Upper lobe of right lung (tissue), 1 donor: Measurements from ENCODE around the gene FAM111A. TPM values are rescaled to one million over a fixed set of nuclear protein-coding genes. Genes with fewer than 3 reads are reported as not detected.
A peak's percentile ranks its signal among the peaks of the same experiment; 100 is the strongest.

Experiments used
- ATAC-seq: fragments of 200-7000 bp; cut with Tn5 transposase; one replicate; pipeline ENCODE4 v1.9.1; 2020; ENCODE audit warnings: mild to moderate bottlenecking, moderate library complexity
- DNase-seq: peaks from one replicate; pipeline ENCODE4 v3.0.0-alpha.2; 2020
- H3K27ac ChIP-seq: fragments of 200-600 bp; one replicate; pipeline ENCODE4 v1.8.0; 2022
- H3K27me3 ChIP-seq: fragments of 200-600 bp; one replicate; pipeline ENCODE4 v1.8.0; 2022; ENCODE audit warnings: mild to moderate bottlenecking
- H3K36me3 ChIP-seq: fragments of 200-600 bp; one replicate; pipeline ENCODE4 v1.8.0; 2022
- H3K4me1 ChIP-seq: fragments of 200-600 bp; one replicate; pipeline ENCODE4 v1.8.0; 2022
- H3K4me3 ChIP-seq: fragments of 200-600 bp; one replicate; pipeline ENCODE4 v1.8.0; 2022; ENCODE audit warnings: mild to moderate bottlenecking
- H3K9me3 ChIP-seq: fragments of 200-600 bp; one replicate; pipeline ENCODE4 v1.8.0; 2022
- intact Hi-C: fragments of 100-400 bp; cut with DNase I; formaldehyde crosslinking; loops from one replicate; pipeline ENCODE4 v1.11.0; 2022
- total RNA-seq: library from RNA; stranded (reverse); fragmentation: NEBNext Ultra II Directional; extraction: Animal tissue kit (Norgen Biotek cat#: 25700); gene quantifications from one replicate; pipeline ENCODE4 v1.2.1, GENCODE V29; 2021
- TF ChIP-seq, protein P1 (sequence below): fragments of 200-600 bp; IDR thresholded peaks from one replicate; pipeline ENCODE4 v1.8.0; 2022; ENCODE audit warnings: antibody characterized with exemption
- donor health status: DM: no; HTN: yes; CAD: no; lungs with severe emphysema.

Gene FAM111A
- total RNA-seq, 1 donor from 2014 or later: 60.9 TPM

DNA sequence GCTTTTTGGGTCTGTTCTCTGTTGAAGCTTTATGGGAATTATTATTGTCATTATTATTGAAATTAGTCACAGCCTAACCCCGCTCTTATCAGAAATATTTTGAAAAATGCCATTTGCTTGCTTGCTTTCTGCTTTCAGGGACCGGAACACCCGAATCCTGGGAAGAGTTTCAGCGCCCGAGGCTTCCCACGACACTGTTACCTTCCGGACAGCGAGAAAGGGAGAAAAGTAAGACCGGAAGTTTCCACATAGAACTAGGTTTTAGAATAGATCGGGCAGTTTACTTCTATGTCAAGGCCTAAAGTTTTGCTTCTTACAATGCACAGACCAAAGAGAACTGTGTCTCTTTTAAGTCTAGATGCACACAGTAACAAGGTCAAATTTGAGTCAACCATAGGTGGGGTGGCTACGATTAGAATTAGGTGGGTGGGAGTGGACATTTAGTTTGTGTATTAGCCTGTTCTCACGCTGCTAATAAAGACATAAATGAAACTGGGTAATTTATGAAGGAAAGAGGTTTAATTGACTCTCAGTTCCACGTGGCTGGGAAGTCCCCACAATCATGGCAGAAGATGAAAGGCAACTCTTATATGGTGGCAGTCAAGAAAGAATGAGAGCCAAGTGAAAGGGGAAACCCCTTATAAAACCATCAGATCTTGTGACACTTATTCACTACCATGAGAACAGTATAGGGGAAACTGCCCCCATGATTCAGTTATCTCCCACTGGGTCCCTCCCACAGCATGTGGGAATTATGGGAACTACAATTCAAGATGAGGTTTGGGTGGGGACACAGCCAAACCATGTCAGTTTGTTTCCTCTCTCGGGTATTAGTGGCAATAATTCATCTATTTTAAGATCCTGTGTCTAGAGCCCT lies 57.1 kb downstream of the FAM111A start:
- intact Hi-C loops: no loop called here
- ATAC-seq (peak; percentile 54), DNase-seq (no peak)
- TF ChIP-seq, protein P1, sequence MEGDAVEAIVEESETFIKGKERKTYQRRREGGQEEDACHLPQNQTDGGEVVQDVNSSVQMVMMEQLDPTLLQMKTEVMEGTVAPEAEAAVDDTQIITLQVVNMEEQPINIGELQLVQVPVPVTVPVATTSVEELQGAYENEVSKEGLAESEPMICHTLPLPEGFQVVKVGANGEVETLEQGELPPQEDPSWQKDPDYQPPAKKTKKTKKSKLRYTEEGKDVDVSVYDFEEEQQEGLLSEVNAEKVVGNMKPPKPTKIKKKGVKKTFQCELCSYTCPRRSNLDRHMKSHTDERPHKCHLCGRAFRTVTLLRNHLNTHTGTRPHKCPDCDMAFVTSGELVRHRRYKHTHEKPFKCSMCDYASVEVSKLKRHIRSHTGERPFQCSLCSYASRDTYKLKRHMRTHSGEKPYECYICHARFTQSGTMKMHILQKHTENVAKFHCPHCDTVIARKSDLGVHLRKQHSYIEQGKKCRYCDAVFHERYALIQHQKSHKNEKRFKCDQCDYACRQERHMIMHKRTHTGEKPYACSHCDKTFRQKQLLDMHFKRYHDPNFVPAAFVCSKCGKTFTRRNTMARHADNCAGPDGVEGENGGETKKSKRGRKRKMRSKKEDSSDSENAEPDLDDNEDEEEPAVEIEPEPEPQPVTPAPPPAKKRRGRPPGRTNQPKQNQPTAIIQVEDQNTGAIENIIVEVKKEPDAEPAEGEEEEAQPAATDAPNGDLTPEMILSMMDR: no peak
- peaks cover 70% of the 10 kb centered on the region for H3K36me3 ChIP-seq
- H3K4me1 ChIP-seq: peaks cover 19% of the 10 kb centered on the region
- H3K27ac ChIP-seq: no peak overlapping the region
- H3K4me3 ChIP-seq: no peak overlapping the region
- no peaks in the 10 kb centered on the region for H3K9me3 ChIP-seq
- no peaks in the 10 kb centered on the region for H3K27me3 ChIP-seq

DNA sequence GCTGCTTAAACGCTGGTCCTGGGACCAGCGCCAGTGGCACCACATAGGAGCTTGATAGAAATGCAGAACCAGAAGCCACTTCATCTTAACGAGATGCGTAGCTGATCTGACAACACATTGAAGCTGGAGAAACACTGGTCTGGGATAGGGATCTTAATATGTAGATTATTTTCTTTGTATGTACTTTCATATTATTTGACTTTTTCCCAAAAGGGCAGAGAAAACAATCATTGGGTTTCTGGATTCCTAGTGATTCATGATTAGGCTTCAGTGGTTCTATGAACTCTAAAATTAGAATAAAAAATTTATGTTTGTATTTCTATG lies 57.7 kb downstream of the FAM111A start:
- ATAC-seq (no peak), DNase-seq (no peak)
- Histone ChIP-seq H3K9me3 (no peaks in the 10 kb centered on the region), H3K4me3 (no peak overlapping the region), H3K27me3 (no peaks in the 10 kb centered on the region), H3K27ac (no peak overlapping the region), H3K4me1 (peaks cover 19% of the 10 kb centered on the region), H3K36me3 (peaks cover 70% of the 10 kb centered on the region)
- TF ChIP-seq, protein P1: peak; percentile 5
- intact Hi-C loops: no loop called here

DNA sequence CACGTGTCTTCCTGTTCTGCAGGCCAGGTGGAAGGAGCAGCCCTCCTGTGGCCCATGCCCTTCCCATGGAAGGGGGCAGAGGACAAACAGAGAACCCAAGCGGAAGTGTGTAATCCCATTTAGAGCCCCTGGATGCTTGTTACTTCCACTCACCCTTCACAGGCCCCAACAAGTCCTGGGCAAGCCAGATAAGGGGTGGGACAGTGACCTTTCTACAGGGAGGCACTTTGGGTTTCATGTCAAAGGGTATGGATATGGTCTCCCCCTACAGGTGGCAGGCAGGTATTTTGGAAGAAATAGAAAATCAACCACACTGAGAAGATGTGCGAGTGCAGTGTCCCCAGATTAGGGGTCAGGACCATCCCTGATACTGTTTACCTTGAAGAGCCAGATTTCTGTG lies 58.7 kb downstream of the FAM111A start:
- no peak for DNase-seq
- Histone ChIP-seq H3K36me3 (peaks cover 68% of the 10 kb centered on the region), H3K27me3 (no peaks in the 10 kb centered on the region), H3K4me3 (no peak overlapping the region), H3K27ac (no peak overlapping the region), H3K4me1 (peaks cover 19% of the 10 kb centered on the region), H3K9me3 (no peaks in the 10 kb centered on the region)
- TF ChIP-seq, protein P1: peak; percentile 15
- peak; percentile 43 for ATAC-seq
- intact Hi-C loops: no loop called here

Other genes starting within 250 kb of the FAM111A start
- gene GLYATL1, start 203.4 kb upstream of the FAM111A start, total RNA-seq: not detected
- not detected for gene GLYATL1B, start 56.5 kb upstream of the FAM111A start, total RNA-seq
- 0.87 TPM for gene FAM111B, start 35.6 kb upstream of the FAM111A start, total RNA-seq
- 43.1 TPM for gene DTX4, start 29.3 kb downstream of the FAM111A start, total RNA-seq
- 34.1 TPM for gene MPEG1, start 70.1 kb downstream of the FAM111A start, total RNA-seq
- gene OR5AN1, start 216.0 kb downstream of the FAM111A start, total RNA-seq: not detected